Suprapubic skin (tissue), 4 donors: Measurements from ENCODE around the gene TRPM1. TPM values are rescaled to one million over a fixed set of nuclear protein-coding genes. Genes with fewer than 3 reads are reported as not detected.

Experiments
- DNase-seq, 2 donors: peaks; one replicate each; pipeline ENCODE4 v3.0.0-alpha.2; 2019; ENCODE audit warnings: low spot score in 2 of 2
- H3K27ac ChIP-seq: fragments of 200-600 bp; sonication (generic); one replicate; pipeline ENCODE4 v1.5.1; 2019
- H3K27me3 ChIP-seq: fragments of 200-600 bp; sonication (generic); one replicate; pipeline ENCODE4 v1.5.1; 2019
- H3K36me3 ChIP-seq: fragments of 200-600 bp; sonication (generic); one replicate; pipeline ENCODE4 v1.5.1; 2019
- H3K4me1 ChIP-seq: fragments of 200-600 bp; sonication (generic); one replicate; pipeline ENCODE4 v1.5.1; 2019
- H3K4me3 ChIP-seq: fragments of 200-600 bp; sonication (generic); one replicate; pipeline ENCODE4 v1.5.1; 2019; ENCODE audit warnings: mild to moderate bottlenecking
- H3K9me3 ChIP-seq: fragments of 200-600 bp; sonication (generic); one replicate; pipeline ENCODE4 v1.5.1; 2019
- EP300 ChIP-seq: sonication (generic); formaldehyde crosslinking; IDR thresholded peaks from one replicate; pipeline ENCODE4 v1.6.1; 2017; ENCODE audit warnings: antibody characterized with exemption
- POLR2A ChIP-seq, 2 donors: fragments of 450-650 bp; IDR thresholded peaks; one replicate each; pipeline ENCODE4 v1.6.1; 2017; ENCODE audit warnings: antibody characterized with exemption in 2 of 2, mild to moderate bottlenecking in 2 of 2, moderate library complexity in 2 of 2
- POLR2AphosphoS5 ChIP-seq, 3 donors: sonication (generic); formaldehyde crosslinking; IDR thresholded peaks; one replicate each; pipeline ENCODE4 v1.6.1; 2017; ENCODE audit warnings: antibody characterized with exemption in 3 of 3
- WGBS: methylation state at CpG from one replicate; pipeline ENCODE4 v1.1.5; 2018; 5-methylcytosine and 5-hydroxymethylcytosine counted together
- total RNA-seq, 4 donors: library from RNA; depleted of rRNA; stranded (reverse); fragments of >200 nt; gene quantifications; one replicate each; pipeline ENCODE4 v1.1.0, GENCODE V29; 2016
- TF ChIP-seq, protein P1 (sequence below), 2 donors: fragments of 200-600 bp in 1 of 2; fragments of 450-650 bp in 1 of 2; sonication (generic) in 1 of 2; IDR thresholded peaks; one replicate each; pipeline ENCODE4 v1.5.1; 2016 to 2019; ENCODE audit warnings: antibody characterized with exemption in 2 of 2, mild to moderate bottlenecking in 1 of 2, moderate library complexity in 1 of 2

Gene TRPM1
- total RNA-seq, 4 donors from 2014 or later: 5.1 to 15.2 (median 10.2) TPM

- TF ChIP-seq, protein P1, sequence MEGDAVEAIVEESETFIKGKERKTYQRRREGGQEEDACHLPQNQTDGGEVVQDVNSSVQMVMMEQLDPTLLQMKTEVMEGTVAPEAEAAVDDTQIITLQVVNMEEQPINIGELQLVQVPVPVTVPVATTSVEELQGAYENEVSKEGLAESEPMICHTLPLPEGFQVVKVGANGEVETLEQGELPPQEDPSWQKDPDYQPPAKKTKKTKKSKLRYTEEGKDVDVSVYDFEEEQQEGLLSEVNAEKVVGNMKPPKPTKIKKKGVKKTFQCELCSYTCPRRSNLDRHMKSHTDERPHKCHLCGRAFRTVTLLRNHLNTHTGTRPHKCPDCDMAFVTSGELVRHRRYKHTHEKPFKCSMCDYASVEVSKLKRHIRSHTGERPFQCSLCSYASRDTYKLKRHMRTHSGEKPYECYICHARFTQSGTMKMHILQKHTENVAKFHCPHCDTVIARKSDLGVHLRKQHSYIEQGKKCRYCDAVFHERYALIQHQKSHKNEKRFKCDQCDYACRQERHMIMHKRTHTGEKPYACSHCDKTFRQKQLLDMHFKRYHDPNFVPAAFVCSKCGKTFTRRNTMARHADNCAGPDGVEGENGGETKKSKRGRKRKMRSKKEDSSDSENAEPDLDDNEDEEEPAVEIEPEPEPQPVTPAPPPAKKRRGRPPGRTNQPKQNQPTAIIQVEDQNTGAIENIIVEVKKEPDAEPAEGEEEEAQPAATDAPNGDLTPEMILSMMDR (IDR thresholded peaks at IDR 0.05): no peak
- TF ChIP-seq POLR2AphosphoS5 (IDR thresholded peaks at IDR 0.05): no peak
- H3K4me3 ChIP-seq: no peak overlapping the region
- H3K9me3 ChIP-seq: no peaks in the 10 kb centered on the region
- no peaks in the 10 kb centered on the region for H3K27me3 ChIP-seq
- no peak for DNase-seq
- no peak overlapping the region for H3K27ac ChIP-seq
- H3K4me1 ChIP-seq: peaks cover 10% of the 10 kb centered on the region
- H3K36me3 ChIP-seq: no peaks in the 10 kb centered on the region
- WGBS: 81% methylated on average over 3 of the region's 3 CpGs
Measured at GRCh38 chr15:31129769-31130303, 28.3 kb upstream of the TRPM1 start.

DNA sequence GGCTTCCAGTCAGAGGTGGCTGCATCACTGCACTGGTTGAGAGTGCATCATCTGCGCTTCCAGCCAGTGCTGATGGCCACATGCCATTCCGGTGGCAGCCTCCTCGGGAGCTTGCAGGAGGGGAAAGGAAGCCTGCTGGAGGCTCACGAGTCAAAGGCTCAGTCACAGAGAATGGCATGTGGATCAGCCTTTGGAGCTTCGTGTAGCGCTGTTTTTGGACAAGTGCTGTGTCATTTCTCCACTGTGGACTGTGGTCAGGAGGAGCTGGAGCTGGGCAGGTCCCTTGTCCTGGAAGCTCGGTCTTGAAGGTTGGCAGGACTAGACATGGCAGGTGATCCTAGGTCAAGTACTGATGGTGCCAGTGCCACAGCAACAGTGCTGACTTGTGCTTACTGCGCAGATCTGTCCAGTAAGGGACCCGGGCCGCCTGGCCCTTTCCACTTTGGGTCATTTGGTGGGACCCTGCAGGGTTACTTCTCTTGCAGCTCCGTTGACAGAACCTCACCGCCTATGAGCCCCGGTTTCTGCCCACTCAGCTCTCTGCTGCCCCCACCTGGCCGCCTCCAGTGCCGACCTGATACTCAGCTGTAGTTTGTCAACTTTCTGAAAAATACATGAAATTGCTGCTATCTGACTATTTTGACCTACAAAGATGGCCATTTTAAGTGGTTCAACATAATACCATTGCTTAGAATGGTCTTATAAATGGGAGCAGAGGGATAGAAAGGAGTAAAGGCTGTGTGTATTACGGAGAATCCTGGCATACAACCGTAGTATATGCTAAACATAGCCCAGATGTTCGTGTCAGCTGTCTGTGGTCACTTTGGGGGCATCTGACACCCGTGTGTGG lies 27.6 kb upstream of the TRPM1 start:
- WGBS: 19% methylated on average over 15 of the region's 19 CpGs
- Histone ChIP-seq H3K36me3 (no peaks in the 10 kb centered on the region), H3K27me3 (no peaks in the 10 kb centered on the region), H3K27ac (no peak overlapping the region), H3K9me3 (no peaks in the 10 kb centered on the region), H3K4me3 (peak overlapping the region; percentile 16), H3K4me1 (peaks cover 10% of the 10 kb centered on the region)
- peak; percentile 77 to 87 for DNase-seq
- TF ChIP-seq, protein P1 (IDR thresholded peaks at IDR 0.05): peak; percentile 93 to 94
- no peak for TF ChIP-seq POLR2A (IDR thresholded peaks at IDR 0.05)

- Histone ChIP-seq H3K27me3 (no peaks in the 10 kb centered on the region), H3K9me3 (no peaks in the 10 kb centered on the region), H3K27ac (no peak overlapping the region), H3K4me3 (no peak overlapping the region), H3K36me3 (no peaks in the 10 kb centered on the region), H3K4me1 (peaks cover 10% of the 10 kb centered on the region)
- TF ChIP-seq, protein P1 (IDR thresholded peaks at IDR 0.05): no peak
- TF ChIP-seq POLR2A (IDR thresholded peaks at IDR 0.05) (no peak), EP300 (no peak), POLR2AphosphoS5 (IDR thresholded peaks at IDR 0.05) (no peak)
- DNase-seq: no peak
- 60% methylated on average over 3 of the region's 6 CpGs for WGBS
Measured at GRCh38 chr15:31128477-31128876, 27.0 kb upstream of the TRPM1 start.

- no peaks in the 10 kb centered on the region for H3K36me3 ChIP-seq
- no peak overlapping the region for H3K4me3 ChIP-seq
- no peak overlapping the region for H3K27ac ChIP-seq
- no peaks in the 10 kb centered on the region for H3K9me3 ChIP-seq
- peaks cover 10% of the 10 kb centered on the region for H3K4me1 ChIP-seq
- no peaks in the 10 kb centered on the region for H3K27me3 ChIP-seq
- WGBS: 91% methylated on average over 13 of the region's 13 CpGs
- no peak for DNase-seq
- TF ChIP-seq EP300 (no peak), POLR2A (IDR thresholded peaks at IDR 0.05) (no peak), POLR2AphosphoS5 (IDR thresholded peaks at IDR 0.05) (no peak)
- TF ChIP-seq, protein P1 (IDR thresholded peaks at IDR 0.05): no peak
Measured at GRCh38 chr15:31127596-31128261, 26.2 kb upstream of the TRPM1 start.

GRCh38 chr15:31125061-31125460 lies 23.5 kb upstream of the TRPM1 start:
- no peak for DNase-seq
- Histone ChIP-seq H3K36me3 (no peaks in the 10 kb centered on the region), H3K27me3 (no peaks in the 10 kb centered on the region), H3K27ac (no peak overlapping the region), H3K4me3 (no peak overlapping the region), H3K4me1 (peaks cover 10% of the 10 kb centered on the region), H3K9me3 (no peaks in the 10 kb centered on the region)
- 91% methylated on average over 8 of the region's 8 CpGs for WGBS
- TF ChIP-seq EP300 (no peak), POLR2AphosphoS5 (IDR thresholded peaks at IDR 0.05) (no peak), POLR2A (IDR thresholded peaks at IDR 0.05) (no peak)
- TF ChIP-seq, protein P1 (IDR thresholded peaks at IDR 0.05): no peak
